Panc1 (cell line): Measurements from ENCODE around the gene KIRREL3.

Experiments
- POLR2AphosphoS5 ChIP-seq: IDR thresholded peaks from 2 replicates; pipeline ENCODE4 v1.6.1; 2012; ENCODE audit warnings: mild to moderate bottlenecking, low read depth, low read length, moderate library complexity
- SIN3A ChIP-seq: IDR thresholded peaks from 2 replicates; pipeline ENCODE4 v1.6.1; 2012; ENCODE audit warnings: low read depth, mild to moderate bottlenecking, low read length, moderate library complexity, borderline replicate concordance; ENCODE audit not compliant: insufficient read depth
- TF ChIP-seq, protein P1 (sequence below): fragments of 450-650 bp; IDR thresholded peaks from 2 replicates; pipeline ENCODE4 v1.5.1; 2017; ENCODE audit warnings: mild to moderate bottlenecking
- TF ChIP-seq, protein P2 (sequence below), 2 experiments: IDR thresholded peaks; 2 replicates each; pipeline ENCODE4 v1.6.1; 2011 to 2012; ENCODE audit warnings: low read depth in 2 of 2, control low read depth in 1 of 2, low read length in 1 of 2, mild to moderate bottlenecking in 1 of 2, moderate library complexity in 1 of 2; ENCODE audit not compliant: insufficient read depth in 1 of 2

DNA sequence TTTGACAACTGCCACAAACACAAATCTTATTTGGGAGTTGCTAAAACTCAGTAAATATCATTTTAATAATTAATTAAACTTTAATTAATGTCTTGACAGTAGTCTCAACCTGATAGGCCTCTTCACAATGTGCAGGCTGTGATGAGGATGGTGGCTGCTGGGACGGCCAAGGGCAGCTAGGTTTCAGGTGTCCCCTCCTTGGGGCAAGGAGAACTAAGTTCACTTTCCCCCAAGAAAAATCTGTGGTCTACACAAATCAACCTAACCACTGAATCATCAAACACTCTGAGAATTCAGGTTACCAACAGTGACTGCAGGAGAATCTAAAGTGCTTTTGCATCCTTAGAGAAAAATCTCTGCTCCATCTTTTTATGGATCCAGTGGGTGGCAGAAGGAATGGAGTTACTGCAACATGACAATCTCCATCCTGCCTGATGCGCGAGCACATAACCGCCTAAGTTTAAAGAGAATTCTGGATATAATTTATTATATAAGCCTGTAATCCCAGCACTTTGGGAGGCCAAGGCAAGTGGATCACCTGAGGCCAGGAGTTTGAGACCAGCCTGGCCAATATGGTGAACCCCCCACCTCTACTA, 289.7 kb downstream of the KIRREL3 start:
- TF ChIP-seq, protein P1, sequence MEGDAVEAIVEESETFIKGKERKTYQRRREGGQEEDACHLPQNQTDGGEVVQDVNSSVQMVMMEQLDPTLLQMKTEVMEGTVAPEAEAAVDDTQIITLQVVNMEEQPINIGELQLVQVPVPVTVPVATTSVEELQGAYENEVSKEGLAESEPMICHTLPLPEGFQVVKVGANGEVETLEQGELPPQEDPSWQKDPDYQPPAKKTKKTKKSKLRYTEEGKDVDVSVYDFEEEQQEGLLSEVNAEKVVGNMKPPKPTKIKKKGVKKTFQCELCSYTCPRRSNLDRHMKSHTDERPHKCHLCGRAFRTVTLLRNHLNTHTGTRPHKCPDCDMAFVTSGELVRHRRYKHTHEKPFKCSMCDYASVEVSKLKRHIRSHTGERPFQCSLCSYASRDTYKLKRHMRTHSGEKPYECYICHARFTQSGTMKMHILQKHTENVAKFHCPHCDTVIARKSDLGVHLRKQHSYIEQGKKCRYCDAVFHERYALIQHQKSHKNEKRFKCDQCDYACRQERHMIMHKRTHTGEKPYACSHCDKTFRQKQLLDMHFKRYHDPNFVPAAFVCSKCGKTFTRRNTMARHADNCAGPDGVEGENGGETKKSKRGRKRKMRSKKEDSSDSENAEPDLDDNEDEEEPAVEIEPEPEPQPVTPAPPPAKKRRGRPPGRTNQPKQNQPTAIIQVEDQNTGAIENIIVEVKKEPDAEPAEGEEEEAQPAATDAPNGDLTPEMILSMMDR: no peak
- TF ChIP-seq POLR2AphosphoS5 (no peak), SIN3A (no peak)
- TF ChIP-seq, protein P2, sequence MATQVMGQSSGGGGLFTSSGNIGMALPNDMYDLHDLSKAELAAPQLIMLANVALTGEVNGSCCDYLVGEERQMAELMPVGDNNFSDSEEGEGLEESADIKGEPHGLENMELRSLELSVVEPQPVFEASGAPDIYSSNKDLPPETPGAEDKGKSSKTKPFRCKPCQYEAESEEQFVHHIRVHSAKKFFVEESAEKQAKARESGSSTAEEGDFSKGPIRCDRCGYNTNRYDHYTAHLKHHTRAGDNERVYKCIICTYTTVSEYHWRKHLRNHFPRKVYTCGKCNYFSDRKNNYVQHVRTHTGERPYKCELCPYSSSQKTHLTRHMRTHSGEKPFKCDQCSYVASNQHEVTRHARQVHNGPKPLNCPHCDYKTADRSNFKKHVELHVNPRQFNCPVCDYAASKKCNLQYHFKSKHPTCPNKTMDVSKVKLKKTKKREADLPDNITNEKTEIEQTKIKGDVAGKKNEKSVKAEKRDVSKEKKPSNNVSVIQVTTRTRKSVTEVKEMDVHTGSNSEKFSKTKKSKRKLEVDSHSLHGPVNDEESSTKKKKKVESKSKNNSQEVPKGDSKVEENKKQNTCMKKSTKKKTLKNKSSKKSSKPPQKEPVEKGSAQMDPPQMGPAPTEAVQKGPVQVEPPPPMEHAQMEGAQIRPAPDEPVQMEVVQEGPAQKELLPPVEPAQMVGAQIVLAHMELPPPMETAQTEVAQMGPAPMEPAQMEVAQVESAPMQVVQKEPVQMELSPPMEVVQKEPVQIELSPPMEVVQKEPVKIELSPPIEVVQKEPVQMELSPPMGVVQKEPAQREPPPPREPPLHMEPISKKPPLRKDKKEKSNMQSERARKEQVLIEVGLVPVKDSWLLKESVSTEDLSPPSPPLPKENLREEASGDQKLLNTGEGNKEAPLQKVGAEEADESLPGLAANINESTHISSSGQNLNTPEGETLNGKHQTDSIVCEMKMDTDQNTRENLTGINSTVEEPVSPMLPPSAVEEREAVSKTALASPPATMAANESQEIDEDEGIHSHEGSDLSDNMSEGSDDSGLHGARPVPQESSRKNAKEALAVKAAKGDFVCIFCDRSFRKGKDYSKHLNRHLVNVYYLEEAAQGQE (IDR thresholded peaks at IDR 0.05; ENCODE audit: insufficient read depth in 1 of 2, low read depth in 2 of 2, low read length in 1 of 2): no peak
